Vagina (tissue), 2 donors: Measurements from ENCODE around the gene DGCR2. TPM values are rescaled to one million over a fixed set of nuclear protein-coding genes. Genes with fewer than 3 reads are reported as not detected.
"Not testable (repeated sequence)": the region's sequence is repeated elsewhere in the genome, so short reads cannot be mapped to it uniquely, and the experiment has no call there.

Source experiments
- DNase-seq, 2 donors: peaks; one replicate each; pipeline ENCODE4 v3.0.0-alpha.2; 2017; ENCODE audit errors: extremely low spot score in 2 of 2
- H3K27ac ChIP-seq: fragments of 200-600 bp; sonication (generic); one replicate; pipeline ENCODE4 v1.5.1; 2019
- H3K27me3 ChIP-seq: fragments of 200-600 bp; sonication (generic); one replicate; pipeline ENCODE4 v1.5.1; 2019
- H3K36me3 ChIP-seq, 2 donors: fragments of 200-600 bp; sonication (generic); one replicate each; pipeline ENCODE4 v1.5.1; 2017 to 2019
- H3K4me1 ChIP-seq: fragments of 200-600 bp; sonication (generic); one replicate; pipeline ENCODE4 v1.5.1; 2019
- H3K4me3 ChIP-seq, 2 donors: fragments of 200-600 bp; sonication (generic); 1 replicate in 1 of 2; 2 replicates in 1 of 2; pipeline ENCODE4 v1.5.1; 2016 to 2019
- H3K9me3 ChIP-seq: fragments of 200-600 bp; sonication (generic); one replicate; pipeline ENCODE4 v1.5.1; 2019
- POLR2A ChIP-seq, 2 donors: fragments of 450-650 bp; IDR thresholded peaks; one replicate each; pipeline ENCODE4 v1.6.1; 2017; ENCODE audit warnings: antibody characterized with exemption in 2 of 2, mild to moderate bottlenecking in 2 of 2, moderate library complexity in 2 of 2
- POLR2AphosphoS5 ChIP-seq, 2 donors: sonication (generic); formaldehyde crosslinking; IDR thresholded peaks; one replicate each; pipeline ENCODE4 v1.9.0; 2017; ENCODE audit warnings: antibody characterized with exemption in 2 of 2, mild to moderate bottlenecking in 2 of 2, low read depth in 1 of 2; ENCODE audit not compliant: insufficient read depth in 1 of 2
- intact Hi-C: fragments of 100-400 bp; cut with DNase I; formaldehyde crosslinking; loops from one replicate; pipeline ENCODE4 v1.15.1; 2023
- total RNA-seq: library from RNA; depleted of rRNA; stranded (reverse); fragments of >200 nt; gene quantifications from one replicate; pipeline ENCODE4 v1.2.3, GENCODE V29; 2016
- TF ChIP-seq, protein P1 (sequence below), 3 experiments: fragments of 450-650 bp in 2 of 3; fragments of 200-600 bp in 1 of 3; sonication (generic) in 1 of 3; IDR thresholded peaks; one replicate each; pipeline ENCODE4 v1.5.1; 2017 to 2019; ENCODE audit warnings: antibody characterized with exemption in 3 of 3, mild to moderate bottlenecking in 2 of 3, moderate library complexity in 2 of 3

DGCR2 gene
- total RNA-seq, 1 donor from 2014 or later: 66.3 TPM

DNA sequence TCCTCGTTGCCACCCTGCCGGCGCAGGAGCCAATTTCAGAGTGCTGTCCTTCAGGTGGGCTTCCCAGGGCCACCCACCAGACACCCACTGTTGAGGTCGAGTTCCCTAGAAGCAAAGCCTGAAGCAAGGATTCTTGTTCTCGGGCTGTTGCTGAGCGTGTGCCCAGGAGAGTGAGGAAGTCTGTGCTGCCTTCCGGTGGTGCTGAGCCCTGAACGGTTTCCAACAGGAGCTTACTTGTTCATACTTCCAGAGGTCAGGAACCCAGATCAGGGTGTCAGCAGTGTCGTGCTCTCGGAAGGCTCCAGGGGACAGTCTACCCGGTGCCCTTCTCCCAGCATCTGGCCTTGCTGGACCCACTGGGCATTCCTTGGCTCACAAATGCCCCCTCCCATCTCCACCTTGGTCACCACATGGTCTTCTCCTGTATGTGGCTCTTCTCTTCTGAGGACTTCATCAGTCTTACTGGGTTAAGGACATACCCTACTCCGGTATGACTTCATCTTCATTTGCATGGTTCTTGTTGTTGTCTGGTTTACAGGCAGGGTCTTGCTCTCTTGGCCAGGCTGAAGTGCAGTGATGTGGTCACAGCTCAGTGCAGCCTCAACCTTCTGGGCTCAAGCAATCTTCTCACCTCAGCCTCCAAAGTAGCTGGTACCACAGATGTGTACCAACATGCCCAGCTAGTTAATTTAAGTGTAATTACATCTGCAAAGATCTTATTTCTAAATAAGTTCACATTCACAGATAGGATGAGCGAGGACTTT, 45.1 kb upstream of the DGCR2 start:
- H3K36me3 ChIP-seq: no peaks in the 10 kb centered on the region
- DNase-seq: no peak
- intact Hi-C loops: no loop called here
- H3K27me3 ChIP-seq: no peaks in the 10 kb centered on the region
- H3K4me1 ChIP-seq: peaks cover 27% of the 10 kb centered on the region
- no peaks in the 10 kb centered on the region for H3K9me3 ChIP-seq
- H3K27ac ChIP-seq: no peak overlapping the region
- TF ChIP-seq POLR2A (IDR thresholded peaks at IDR 0.05): no peak
- TF ChIP-seq POLR2AphosphoS5 (IDR thresholded peaks at IDR 0.05; ENCODE audit: insufficient read depth in 1 of 2, low read depth in 1 of 2): no peak
- TF ChIP-seq, protein P1, sequence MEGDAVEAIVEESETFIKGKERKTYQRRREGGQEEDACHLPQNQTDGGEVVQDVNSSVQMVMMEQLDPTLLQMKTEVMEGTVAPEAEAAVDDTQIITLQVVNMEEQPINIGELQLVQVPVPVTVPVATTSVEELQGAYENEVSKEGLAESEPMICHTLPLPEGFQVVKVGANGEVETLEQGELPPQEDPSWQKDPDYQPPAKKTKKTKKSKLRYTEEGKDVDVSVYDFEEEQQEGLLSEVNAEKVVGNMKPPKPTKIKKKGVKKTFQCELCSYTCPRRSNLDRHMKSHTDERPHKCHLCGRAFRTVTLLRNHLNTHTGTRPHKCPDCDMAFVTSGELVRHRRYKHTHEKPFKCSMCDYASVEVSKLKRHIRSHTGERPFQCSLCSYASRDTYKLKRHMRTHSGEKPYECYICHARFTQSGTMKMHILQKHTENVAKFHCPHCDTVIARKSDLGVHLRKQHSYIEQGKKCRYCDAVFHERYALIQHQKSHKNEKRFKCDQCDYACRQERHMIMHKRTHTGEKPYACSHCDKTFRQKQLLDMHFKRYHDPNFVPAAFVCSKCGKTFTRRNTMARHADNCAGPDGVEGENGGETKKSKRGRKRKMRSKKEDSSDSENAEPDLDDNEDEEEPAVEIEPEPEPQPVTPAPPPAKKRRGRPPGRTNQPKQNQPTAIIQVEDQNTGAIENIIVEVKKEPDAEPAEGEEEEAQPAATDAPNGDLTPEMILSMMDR (IDR thresholded peaks at IDR 0.05): no peak
- no peak overlapping the region for H3K4me3 ChIP-seq

DNA sequence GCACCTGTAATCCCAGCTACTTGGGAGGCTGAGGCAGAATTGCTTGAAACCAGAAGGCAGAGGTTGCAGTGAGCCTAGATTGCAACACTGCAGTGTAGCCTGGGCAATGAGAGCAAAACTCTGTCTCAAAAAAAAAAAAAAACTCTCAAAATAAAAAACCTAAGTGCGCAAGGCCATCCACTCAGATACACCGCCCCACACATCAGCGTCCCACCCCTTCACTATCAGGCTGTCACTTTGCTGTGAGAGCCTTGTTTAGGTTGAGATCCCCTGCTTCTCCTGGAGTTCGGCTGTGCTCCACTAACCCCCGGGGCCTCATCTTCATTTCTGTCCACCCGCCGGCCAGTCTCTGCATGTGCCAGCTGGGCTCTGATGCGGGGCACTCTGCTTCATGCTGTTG, 44.2 kb upstream of the DGCR2 start:
- no peaks in the 10 kb centered on the region for H3K36me3 ChIP-seq
- H3K27me3 ChIP-seq: no peaks in the 10 kb centered on the region
- no peak for DNase-seq
- peaks cover 24% of the 10 kb centered on the region for H3K4me1 ChIP-seq
- H3K9me3 ChIP-seq: no peaks in the 10 kb centered on the region
- intact Hi-C loops: no loop called here
- H3K27ac ChIP-seq: no peak overlapping the region
- TF ChIP-seq POLR2AphosphoS5 (IDR thresholded peaks at IDR 0.05; ENCODE audit: insufficient read depth in 1 of 2, low read depth in 1 of 2) (no peak), POLR2A (IDR thresholded peaks at IDR 0.05) (no peak)
- TF ChIP-seq, protein P1 (IDR thresholded peaks at IDR 0.05): no peak
- H3K4me3 ChIP-seq: no peak overlapping the region

DNA sequence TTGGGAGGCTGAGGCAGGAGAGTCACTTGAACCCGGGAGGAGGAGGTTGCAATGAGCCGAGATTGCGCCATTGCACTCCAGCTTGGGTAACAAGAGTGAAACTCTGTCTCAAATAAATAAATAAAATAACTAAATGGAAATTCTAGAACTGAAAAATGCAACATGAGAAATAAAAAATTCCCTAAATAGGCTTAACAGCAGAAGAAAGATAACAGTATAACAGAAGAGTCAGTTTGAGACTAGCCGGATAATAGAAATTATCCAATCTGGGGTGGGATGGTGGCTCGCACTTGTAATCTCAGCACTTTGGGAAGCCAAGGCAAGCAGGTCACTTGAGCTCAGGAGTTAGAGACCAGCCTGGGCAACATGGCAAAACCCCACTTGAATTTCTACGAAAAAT, 42.2 kb upstream of the DGCR2 start:
- Histone ChIP-seq H3K27me3 (no peaks in the 10 kb centered on the region), H3K4me1 (peaks cover 6% of the 10 kb centered on the region), H3K9me3 (no peaks in the 10 kb centered on the region), H3K27ac (no peak overlapping the region), H3K4me3 (no peak overlapping the region), H3K36me3 (no peaks in the 10 kb centered on the region)
- intact Hi-C loops: no loop called here
- DNase-seq: no peak
- TF ChIP-seq POLR2A (IDR thresholded peaks at IDR 0.05) (no peak), POLR2AphosphoS5 (IDR thresholded peaks at IDR 0.05; ENCODE audit: insufficient read depth in 1 of 2, low read depth in 1 of 2) (no peak)
- TF ChIP-seq, protein P1 (IDR thresholded peaks at IDR 0.05): no peak

DNA sequence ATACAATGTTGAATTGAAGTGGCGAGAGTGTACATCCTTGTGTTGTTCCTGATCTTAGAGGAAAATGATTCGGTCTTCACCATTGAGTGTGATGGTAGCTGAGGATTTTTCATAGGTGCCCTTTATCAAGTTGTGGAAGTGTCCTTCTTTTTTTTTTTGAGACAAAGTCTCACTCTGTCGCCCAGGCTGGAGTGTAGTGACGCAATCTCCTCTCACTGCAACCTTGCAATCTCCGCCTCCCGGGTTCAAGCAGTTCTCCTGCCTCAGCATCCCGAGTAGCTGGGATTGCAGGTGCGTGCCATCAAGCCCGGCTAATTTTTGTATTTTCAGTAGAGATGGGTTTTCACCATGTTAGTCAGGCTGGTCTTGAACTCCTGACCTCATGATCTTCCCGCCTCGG, 36.4 kb upstream of the DGCR2 start:
- H3K27ac ChIP-seq, H3K27me3 ChIP-seq, H3K4me1 ChIP-seq, intact Hi-C loops, H3K9me3 ChIP-seq, DNase-seq, H3K4me3 ChIP-seq, H3K36me3 ChIP-seq: not testable (repeated sequence)

DNA sequence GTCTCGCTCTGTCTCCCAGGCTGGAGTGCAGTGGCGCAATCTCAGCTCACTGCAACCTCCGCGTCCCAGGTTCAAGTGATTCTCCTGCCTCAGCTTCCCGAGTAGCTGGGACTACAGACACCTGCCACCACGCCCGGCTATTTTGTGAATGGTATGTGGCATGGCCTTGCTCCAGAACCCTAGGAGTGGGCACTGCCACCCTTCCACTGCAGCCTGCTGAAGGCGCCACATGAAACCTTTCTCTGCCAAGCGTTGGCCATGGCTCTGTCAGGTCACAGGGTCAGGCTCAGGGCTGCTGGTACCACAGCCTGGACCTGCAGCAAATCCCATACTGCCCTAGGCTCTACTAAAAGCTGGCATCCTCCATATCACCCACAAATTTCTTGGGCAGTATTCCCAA, 33.9 kb upstream of the DGCR2 start:
- H3K27me3 ChIP-seq, DNase-seq, H3K27ac ChIP-seq, H3K4me3 ChIP-seq, H3K36me3 ChIP-seq, intact Hi-C loops, H3K4me1 ChIP-seq, H3K9me3 ChIP-seq: not testable (repeated sequence)

DNA sequence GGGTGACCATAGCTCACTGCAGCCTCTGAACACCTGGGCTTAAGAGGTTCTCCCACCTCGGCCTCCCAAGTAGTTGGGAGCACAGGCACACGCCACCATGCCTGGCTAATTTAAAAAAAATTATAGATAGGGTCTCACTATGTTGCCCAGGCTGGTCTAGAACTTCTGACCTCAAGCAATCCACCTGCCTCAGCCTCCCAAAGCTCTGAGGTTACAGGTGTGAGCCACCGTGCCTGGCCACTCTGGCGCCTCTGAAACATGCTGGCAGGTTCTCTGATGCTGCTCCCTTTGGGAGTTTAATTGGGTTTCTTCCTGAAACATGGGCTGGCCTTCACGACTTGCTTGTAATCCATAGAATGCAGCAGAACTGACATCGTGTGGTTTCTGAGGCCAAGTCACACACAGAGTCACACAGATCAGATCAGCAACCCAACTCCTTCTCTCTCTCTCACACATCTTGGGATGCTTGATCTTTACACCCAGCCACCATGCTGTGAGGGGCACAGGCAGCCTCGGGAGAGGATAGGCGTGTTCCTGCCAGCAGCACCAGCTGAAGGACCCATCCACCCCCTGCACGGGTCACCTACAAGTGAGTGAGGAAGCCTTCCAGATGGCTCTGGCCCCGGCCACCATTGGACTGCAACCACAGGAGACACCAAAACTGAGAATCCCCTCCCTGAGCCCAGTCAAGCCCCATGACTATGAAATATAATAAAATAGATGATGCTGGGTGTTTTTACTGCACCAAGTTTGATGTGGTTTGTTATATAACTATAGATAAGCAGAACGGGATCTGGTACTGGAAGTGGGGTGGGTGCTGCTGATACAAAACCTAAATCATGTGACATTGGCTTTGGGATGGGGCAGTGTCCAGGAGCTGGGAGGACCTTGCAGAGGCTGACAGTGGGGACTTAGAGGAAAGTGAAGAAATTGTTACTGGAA, 31.0 kb upstream of the DGCR2 start:
- H3K9me3 ChIP-seq: no peaks in the 10 kb centered on the region
- no peak overlapping the region for H3K4me3 ChIP-seq
- H3K27me3 ChIP-seq: peaks cover 8% of the 10 kb centered on the region
- intact Hi-C loops: no loop called here
- H3K4me1 ChIP-seq: peaks cover 4% of the 10 kb centered on the region
- DNase-seq: no peak
- H3K36me3 ChIP-seq: no peaks in the 10 kb centered on the region
- no peak for TF ChIP-seq POLR2A (IDR thresholded peaks at IDR 0.05)
- TF ChIP-seq, protein P1 (IDR thresholded peaks at IDR 0.05): no peak
- no peak for TF ChIP-seq POLR2AphosphoS5 (IDR thresholded peaks at IDR 0.05; ENCODE audit: insufficient read depth in 1 of 2, low read depth in 1 of 2)
- no peak overlapping the region for H3K27ac ChIP-seq
